Activated T-helper 9 cell treated with anti-CD3 and anti-CD28 coated beads, Interleukin-2, amount 50 U/mL, for 16 hours (primary cell): ENCODE results near the gene MYO15A.

Experiments
- DNase-seq: peaks from one replicate; pipeline ENCODE4 v3.0.0-alpha.2; 2020; ENCODE audit warnings: low read depth

The MYO15A gene

GRCh38 chr17:18136357-18136756 is 27.8 kb downstream of the MYO15A start:
- no peak for DNase-seq

GRCh38 chr17:18138065-18138749 is 29.7 kb downstream of the MYO15A start:
- no peak for DNase-seq

GRCh38 chr17:18139092-18139491 is 30.5 kb downstream of the MYO15A start:
- DNase-seq = no peak

- no peak for DNase-seq
These were observed 30.9 kb downstream of the MYO15A start for GRCh38 chr17:18139498-18139897.

GRCh38 chr17:18139949-18140348 is 31.4 kb downstream of the MYO15A start:
- DNase-seq = no peak

- DNase-seq = no peak
These were observed 32.1 kb downstream of the MYO15A start for GRCh38 chr17:18140648-18141047.

- no peak for DNase-seq
These were observed 32.8 kb downstream of the MYO15A start for GRCh38 chr17:18141210-18141803.

- DNase-seq = no peak
These were observed 33.9 kb downstream of the MYO15A start for GRCh38 chr17:18142417-18142816.

GRCh38 chr17:18143044-18143936 is 34.7 kb downstream of the MYO15A start:
- no peak for DNase-seq

- DNase-seq = no peak
These were observed 35.7 kb downstream of the MYO15A start for GRCh38 chr17:18144261-18144660.

GRCh38 chr17:18144855-18145254 is 36.3 kb downstream of the MYO15A start:
- no peak for DNase-seq

GRCh38 chr17:18145811-18146210 is 37.3 kb downstream of the MYO15A start:
- no peak for DNase-seq

GRCh38 chr17:18146259-18146658 is 37.7 kb downstream of the MYO15A start:
- DNase-seq = no peak

- DNase-seq = no peak
These were observed 38.4 kb downstream of the MYO15A start for GRCh38 chr17:18146980-18147379.

GRCh38 chr17:18148586-18148985 is 40.0 kb downstream of the MYO15A start:
- no peak for DNase-seq

- DNase-seq = no peak
These were observed 42.7 kb downstream of the MYO15A start for GRCh38 chr17:18151290-18151689.

- DNase-seq = no peak
These were observed 46.6 kb downstream of the MYO15A start for GRCh38 chr17:18155179-18155578.

- no peak for DNase-seq
These were observed 47.8 kb downstream of the MYO15A start for GRCh38 chr17:18156171-18156975.

GRCh38 chr17:18156976-18157280 is 48.4 kb downstream of the MYO15A start:
- DNase-seq = no peak

- DNase-seq = no peak
These were observed 48.9 kb downstream of the MYO15A start for GRCh38 chr17:18157354-18157985.

GRCh38 chr17:18158022-18158600 is 49.6 kb downstream of the MYO15A start:
- DNase-seq = peak; percentile 88
